ENCODE measurements around the gene LTBP2.
"Not testable (repeated sequence)": the region's sequence is repeated elsewhere in the genome, so short reads cannot be mapped to it uniquely, and the experiment has no call there.

LTBP2 gene

GRCh38 chr14:74475678-74476077 is 136.4 kb downstream of the LTBP2 start:
- no peak for DNase-seq

- no peak for DNase-seq
These were observed 137.7 kb downstream of the LTBP2 start for GRCh38 chr14:74474376-74474775.

GRCh38 chr14:74472601-74473000 is 139.4 kb downstream of the LTBP2 start:
- DNase-seq: no peak

GRCh38 chr14:74469548-74470518 is 142.2 kb downstream of the LTBP2 start:
- no peak for DNase-seq

GRCh38 chr14:74468513-74468912 is 143.5 kb downstream of the LTBP2 start:
- DNase-seq: no peak

- no peak for DNase-seq
These were observed 146.7 kb downstream of the LTBP2 start for GRCh38 chr14:74465335-74465734.

- DNase-seq: no peak
These were observed 147.3 kb downstream of the LTBP2 start for GRCh38 chr14:74464785-74465184.

GRCh38 chr14:74463697-74464096 is 148.3 kb downstream of the LTBP2 start:
- DNase-seq: no peak

- no peak for DNase-seq
These were observed 149.0 kb downstream of the LTBP2 start for GRCh38 chr14:74462993-74463392.

- DNase-seq: no peak
These were observed 152.1 kb downstream of the LTBP2 start for GRCh38 chr14:74459976-74460375.

- no peak for DNase-seq
These were observed 152.6 kb downstream of the LTBP2 start for GRCh38 chr14:74459289-74459946.

- DNase-seq: no peak
These were observed 154.5 kb downstream of the LTBP2 start for GRCh38 chr14:74457565-74457895.

- DNase-seq: no peak
These were observed 155.1 kb downstream of the LTBP2 start for GRCh38 chr14:74456684-74457564.

- not testable (repeated sequence) for DNase-seq
These were observed 157.6 kb downstream of the LTBP2 start for GRCh38 chr14:74454397-74454796.

All from right hindlimb (tissue), 1 donor.